ENCODE results near the gene RRP9.
A peak's percentile ranks its signal among the peaks of the same experiment; 100 is the strongest.
"Not testable (repeated sequence)": the region's sequence is repeated elsewhere in the genome, so short reads cannot be mapped to it uniquely, and the experiment has no call there.

The RRP9 gene

DNA sequence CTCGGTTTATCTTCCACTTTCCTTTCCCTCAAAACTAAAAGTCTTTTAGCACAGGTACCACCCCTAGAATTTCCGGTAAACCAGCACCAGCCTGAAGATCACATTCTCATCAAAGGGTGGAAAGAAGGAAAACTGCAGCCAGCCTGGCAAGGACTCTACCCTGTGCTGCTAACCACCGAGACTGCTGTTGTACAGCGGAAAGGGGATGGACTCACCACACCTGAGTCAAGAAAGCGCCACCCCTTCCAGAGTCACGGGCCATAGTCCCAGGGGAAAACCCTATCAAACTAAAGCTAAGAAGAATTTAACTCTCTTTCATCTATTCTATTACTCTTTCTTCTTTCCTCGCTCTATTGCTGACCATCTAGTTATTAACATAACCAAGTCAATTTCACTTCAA lies 41.7 kb downstream of the RRP9 start:
- not testable (repeated sequence) for H3K9ac ChIP-seq (ENCODE audit: low read depth, low read length, poor library complexity); H3K18ac ChIP-seq (ENCODE audit: low read length); H3K4me1 ChIP-seq (ENCODE audit: control insufficient read depth in 2 of 2, insufficient read depth in 1 of 2, low read depth in 1 of 2, low read length in 2 of 2); H3K9me3 ChIP-seq (replicated peaks in 1 of 2; ENCODE audit: control insufficient read depth in 2 of 2, insufficient read depth in 1 of 2, low read depth in 1 of 2, low read length in 2 of 2); H3K36me3 ChIP-seq (replicated peaks in 1 of 2; ENCODE audit: control insufficient read depth in 2 of 2, insufficient read depth in 2 of 2, low read length in 2 of 2); H2BK15ac ChIP-seq (ENCODE audit: low read length); H3K14ac ChIP-seq (ENCODE audit: low read length); H2AK5ac ChIP-seq (ENCODE audit: low read depth, low read length); H3K4me3 ChIP-seq (ENCODE audit: low read length in 2 of 2); H3K23ac ChIP-seq (ENCODE audit: low read depth, low read length, poor library complexity); H4K8ac ChIP-seq (ENCODE audit: low read depth, low read length); H3K27me3 ChIP-seq (ENCODE audit: control insufficient read depth in 3 of 3, insufficient read depth in 3 of 3, low read depth in 1 of 3, low read length in 3 of 3); H2BK120ac ChIP-seq (ENCODE audit: low read depth, low read length); H2BK5ac ChIP-seq (ENCODE audit: low read length); H3K4ac ChIP-seq (ENCODE audit: low read length); H3K27ac ChIP-seq (replicated peaks; ENCODE audit: low read length); H2AFZ ChIP-seq (ENCODE audit: low read length); H2BK12ac ChIP-seq (ENCODE audit: low read length); DNase-seq (ENCODE audit: low spot score); H4K91ac ChIP-seq (ENCODE audit: low read depth, low read length, poor library complexity); H3K4me2 ChIP-seq (ENCODE audit: insufficient read depth, low read length, poor library complexity, severe bottlenecking); H3K79me1 ChIP-seq (ENCODE audit: low read depth, low read length)
- no CpG with 5 or more reads among the region's 7 CpGs for WGBS, 2 donors (ENCODE audit: extremely low coverage in 2 of 2, insufficient read length in 2 of 2, insufficient replicate concordance in 1 of 2)

GRCh38 chr3:51897391-51897790 lies 44.3 kb downstream of the RRP9 start:
- Histone ChIP-seq H3K4me1 (ENCODE audit: control insufficient read depth in 2 of 2, insufficient read depth in 1 of 2, low read depth in 1 of 2, low read length in 2 of 2) (peaks cover 0 to 3% of the 10 kb centered on the region in 2 donors), H3K4ac (ENCODE audit: low read length) (no peak overlapping the region), H2BK120ac (ENCODE audit: low read depth, low read length) (no peak overlapping the region), H2AK5ac (ENCODE audit: low read depth, low read length) (no peak overlapping the region), H2BK15ac (ENCODE audit: low read length) (no peak overlapping the region), H2BK5ac (ENCODE audit: low read length) (no peak overlapping the region), H3K23ac (ENCODE audit: low read depth, low read length, poor library complexity) (no peak overlapping the region), H3K18ac (ENCODE audit: low read length) (no peak overlapping the region), H3K9ac (ENCODE audit: low read depth, low read length, poor library complexity) (no peak overlapping the region), H4K8ac (ENCODE audit: low read depth, low read length) (no peak overlapping the region), H2BK12ac (ENCODE audit: low read length) (no peak overlapping the region), H3K27me3 (ENCODE audit: control insufficient read depth in 3 of 3, insufficient read depth in 3 of 3, low read depth in 1 of 3, low read length in 3 of 3) (no peaks in the 10 kb centered on the region), H3K36me3 (replicated peaks in 1 of 2; ENCODE audit: control insufficient read depth in 2 of 2, insufficient read depth in 2 of 2, low read length in 2 of 2) (no peaks in the 10 kb centered on the region), H3K4me3 (ENCODE audit: low read length in 2 of 2) (no peak overlapping the region), H3K79me1 (ENCODE audit: low read depth, low read length) (no peaks in the 10 kb centered on the region), H3K14ac (ENCODE audit: low read length) (no peak overlapping the region), H2AFZ (ENCODE audit: low read length) (no peak overlapping the region), H3K9me3 (replicated peaks in 1 of 2; ENCODE audit: control insufficient read depth in 2 of 2, insufficient read depth in 1 of 2, low read depth in 1 of 2, low read length in 2 of 2) (no peaks in the 10 kb centered on the region), H4K91ac (ENCODE audit: low read depth, low read length, poor library complexity) (no peak overlapping the region), H3K4me2 (ENCODE audit: insufficient read depth, low read length, poor library complexity, severe bottlenecking) (no peak overlapping the region), H3K27ac (replicated peaks; ENCODE audit: low read length) (no peak overlapping the region)
- no CpG with 5 or more reads among the region's 15 CpGs for WGBS, 2 donors (ENCODE audit: extremely low coverage in 2 of 2, insufficient read length in 2 of 2, insufficient replicate concordance in 1 of 2)
- DNase-seq (ENCODE audit: low spot score) = no peak

- no peak overlapping the region for H2BK15ac ChIP-seq (ENCODE audit: low read length)
- no peak overlapping the region for H3K27ac ChIP-seq (replicated peaks; ENCODE audit: low read length)
- no peaks in the 10 kb centered on the region for H3K9me3 ChIP-seq (replicated peaks in 1 of 2; ENCODE audit: control insufficient read depth in 2 of 2, insufficient read depth in 1 of 2, low read depth in 1 of 2, low read length in 2 of 2)
- no peak overlapping the region for H3K23ac ChIP-seq (ENCODE audit: low read depth, low read length, poor library complexity)
- H2BK5ac ChIP-seq (ENCODE audit: low read length) = no peak overlapping the region
- H3K4me1 ChIP-seq (ENCODE audit: control insufficient read depth in 2 of 2, insufficient read depth in 1 of 2, low read depth in 1 of 2, low read length in 2 of 2) = peaks cover 0 to 5% of the 10 kb centered on the region in 2 donors
- H3K4me3 ChIP-seq (ENCODE audit: low read length in 2 of 2) = no peak overlapping the region
- H2AK5ac ChIP-seq (ENCODE audit: low read depth, low read length) = no peak overlapping the region
- H3K14ac ChIP-seq (ENCODE audit: low read length) = no peak overlapping the region
- H4K91ac ChIP-seq (ENCODE audit: low read depth, low read length, poor library complexity) = no peak overlapping the region
- WGBS, 2 donors (ENCODE audit: extremely low coverage in 2 of 2, insufficient read length in 2 of 2, insufficient replicate concordance in 1 of 2) = 100% methylated on average over 3 to 4 of the region's 10 CpGs
- no peak overlapping the region for H3K4ac ChIP-seq (ENCODE audit: low read length)
- no peak overlapping the region for H3K4me2 ChIP-seq (ENCODE audit: insufficient read depth, low read length, poor library complexity, severe bottlenecking)
- no peaks in the 10 kb centered on the region for H3K27me3 ChIP-seq (ENCODE audit: control insufficient read depth in 3 of 3, insufficient read depth in 3 of 3, low read depth in 1 of 3, low read length in 3 of 3)
- no peak overlapping the region for H2BK12ac ChIP-seq (ENCODE audit: low read length)
- no peak overlapping the region for H3K18ac ChIP-seq (ENCODE audit: low read length)
- H4K8ac ChIP-seq (ENCODE audit: low read depth, low read length) = no peak overlapping the region
- no peak overlapping the region for H2BK120ac ChIP-seq (ENCODE audit: low read depth, low read length)
- H3K79me1 ChIP-seq (ENCODE audit: low read depth, low read length) = no peaks in the 10 kb centered on the region
- DNase-seq (ENCODE audit: low spot score) = no peak
- no peak overlapping the region for H3K9ac ChIP-seq (ENCODE audit: low read depth, low read length, poor library complexity)
- H2AFZ ChIP-seq (ENCODE audit: low read length) = no peak overlapping the region
- no peaks in the 10 kb centered on the region for H3K36me3 ChIP-seq (replicated peaks in 1 of 2; ENCODE audit: control insufficient read depth in 2 of 2, insufficient read depth in 2 of 2, low read length in 2 of 2)
These were observed 44.9 kb downstream of the RRP9 start for GRCh38 chr3:51896607-51897305.

DNA sequence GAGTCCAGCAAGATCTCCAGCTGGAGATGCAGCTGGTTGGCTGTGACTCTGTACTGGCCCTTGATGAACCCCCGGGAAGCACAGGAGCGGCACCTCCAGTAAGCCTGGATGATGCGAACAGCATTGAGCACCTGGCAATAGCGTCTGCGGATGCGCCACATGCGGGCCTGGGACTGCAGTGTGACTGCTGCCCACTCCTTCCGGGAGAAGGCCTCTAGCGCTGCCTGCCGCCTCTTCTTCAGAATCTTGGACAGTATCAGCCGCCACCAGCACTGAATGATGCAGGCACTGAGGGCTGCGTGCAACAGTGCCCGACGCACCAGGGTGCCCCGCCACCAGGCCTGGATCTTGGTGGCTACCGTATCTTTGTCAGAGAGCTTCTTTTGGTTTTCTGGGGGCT lies 46.8 kb downstream of the RRP9 start:
- Histone ChIP-seq H3K27me3 (ENCODE audit: control insufficient read depth in 3 of 3, insufficient read depth in 3 of 3, low read depth in 1 of 3, low read length in 3 of 3) (peaks cover 0 to 4% (median 0%) of the 10 kb centered on the region in 3 experiments), H2BK5ac (ENCODE audit: low read length) (no peak overlapping the region), H2AFZ (ENCODE audit: low read length) (no peak overlapping the region), H3K27ac (replicated peaks; ENCODE audit: low read length) (no peak overlapping the region), H4K91ac (ENCODE audit: low read depth, low read length, poor library complexity) (peak overlapping the region; percentile 67), H2BK15ac (ENCODE audit: low read length) (no peak overlapping the region), H3K14ac (ENCODE audit: low read length) (no peak overlapping the region), H3K4me2 (ENCODE audit: insufficient read depth, low read length, poor library complexity, severe bottlenecking) (no peak overlapping the region), H3K36me3 (replicated peaks in 1 of 2; ENCODE audit: control insufficient read depth in 2 of 2, insufficient read depth in 2 of 2, low read length in 2 of 2) (no peaks in the 10 kb centered on the region), H2AK5ac (ENCODE audit: low read depth, low read length) (no peak overlapping the region), H3K4me1 (ENCODE audit: control insufficient read depth in 2 of 2, insufficient read depth in 1 of 2, low read depth in 1 of 2, low read length in 2 of 2) (peaks cover 0 to 5% of the 10 kb centered on the region in 2 donors), H3K4me3 (ENCODE audit: low read length in 2 of 2) (no peak overlapping the region), H3K79me1 (ENCODE audit: low read depth, low read length) (no peaks in the 10 kb centered on the region), H2BK120ac (ENCODE audit: low read depth, low read length) (no peak overlapping the region), H3K23ac (ENCODE audit: low read depth, low read length, poor library complexity) (no peak overlapping the region), H2BK12ac (ENCODE audit: low read length) (no peak overlapping the region), H3K9ac (ENCODE audit: low read depth, low read length, poor library complexity) (no peak overlapping the region), H4K8ac (ENCODE audit: low read depth, low read length) (no peak overlapping the region), H3K4ac (ENCODE audit: low read length) (no peak overlapping the region), H3K9me3 (replicated peaks in 1 of 2; ENCODE audit: control insufficient read depth in 2 of 2, insufficient read depth in 1 of 2, low read depth in 1 of 2, low read length in 2 of 2) (no peaks in the 10 kb centered on the region), H3K18ac (ENCODE audit: low read length) (no peak overlapping the region)
- no peak for DNase-seq (ENCODE audit: low spot score)
- WGBS, 2 donors (ENCODE audit: extremely low coverage in 2 of 2, insufficient read length in 2 of 2, insufficient replicate concordance in 1 of 2) = no CpG with 5 or more reads among the region's 16 CpGs

All from neuronal stem cell (in vitro differentiated cells).